ENCODE data around the gene DLG4. TPM values are rescaled to one million over a fixed set of nuclear protein-coding genes. Genes with fewer than 3 reads are reported as not detected.
A peak's percentile ranks its signal among the peaks of the same experiment; 100 is the strongest.

Gene DLG4
- total RNA-seq, 1 experiment from 2014 or later = 59.7 TPM

GRCh38 chr17:7146115-7146514, 73.5 kb downstream of the DLG4 start:
- DNase-seq (ENCODE audit: low spot score) = no peak
- no peak for TF ChIP-seq ETV6 (CRISPR knock-in tag; IDR thresholded peaks at IDR 0.05)
- no peak for TF ChIP-seq FOXK1 (CRISPR knock-in tag; IDR thresholded peaks at IDR 0.05)
- no peak for TF ChIP-seq ZNF138 (CRISPR knock-in tag; conservative IDR thresholded peaks at IDR 0.05)
- TF ChIP-seq ZNF396 (CRISPR knock-in tag; IDR thresholded peaks at IDR 0.05; ENCODE audit: borderline replicate concordance) = no peak
- no peak for TF ChIP-seq E2F4 (CRISPR knock-in tag; IDR thresholded peaks at IDR 0.05; ENCODE audit: borderline replicate concordance, low read depth)
- no peak for TF ChIP-seq ATF6 (CRISPR knock-in tag; IDR thresholded peaks at IDR 0.05)
- TF ChIP-seq, protein P1, sequence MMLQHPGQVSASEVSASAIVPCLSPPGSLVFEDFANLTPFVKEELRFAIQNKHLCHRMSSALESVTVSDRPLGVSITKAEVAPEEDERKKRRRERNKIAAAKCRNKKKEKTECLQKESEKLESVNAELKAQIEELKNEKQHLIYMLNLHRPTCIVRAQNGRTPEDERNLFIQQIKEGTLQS (CRISPR knock-in tag; conservative IDR thresholded peaks at IDR 0.05) = no peak
- TF ChIP-seq NR2C2 (CRISPR knock-in tag; IDR thresholded peaks at IDR 0.05) = no peak
- TF ChIP-seq SMAD3 (CRISPR knock-in tag; IDR thresholded peaks at IDR 0.05; ENCODE audit: borderline replicate concordance) = no peak
- TF ChIP-seq, protein P2, sequence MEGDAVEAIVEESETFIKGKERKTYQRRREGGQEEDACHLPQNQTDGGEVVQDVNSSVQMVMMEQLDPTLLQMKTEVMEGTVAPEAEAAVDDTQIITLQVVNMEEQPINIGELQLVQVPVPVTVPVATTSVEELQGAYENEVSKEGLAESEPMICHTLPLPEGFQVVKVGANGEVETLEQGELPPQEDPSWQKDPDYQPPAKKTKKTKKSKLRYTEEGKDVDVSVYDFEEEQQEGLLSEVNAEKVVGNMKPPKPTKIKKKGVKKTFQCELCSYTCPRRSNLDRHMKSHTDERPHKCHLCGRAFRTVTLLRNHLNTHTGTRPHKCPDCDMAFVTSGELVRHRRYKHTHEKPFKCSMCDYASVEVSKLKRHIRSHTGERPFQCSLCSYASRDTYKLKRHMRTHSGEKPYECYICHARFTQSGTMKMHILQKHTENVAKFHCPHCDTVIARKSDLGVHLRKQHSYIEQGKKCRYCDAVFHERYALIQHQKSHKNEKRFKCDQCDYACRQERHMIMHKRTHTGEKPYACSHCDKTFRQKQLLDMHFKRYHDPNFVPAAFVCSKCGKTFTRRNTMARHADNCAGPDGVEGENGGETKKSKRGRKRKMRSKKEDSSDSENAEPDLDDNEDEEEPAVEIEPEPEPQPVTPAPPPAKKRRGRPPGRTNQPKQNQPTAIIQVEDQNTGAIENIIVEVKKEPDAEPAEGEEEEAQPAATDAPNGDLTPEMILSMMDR (IDR thresholded peaks at IDR 0.05) = no peak
- no peak for TF ChIP-seq FOXP1 (CRISPR knock-in tag; IDR thresholded peaks at IDR 0.05; ENCODE audit: borderline replicate concordance)
- TF ChIP-seq SMAD4 (CRISPR knock-in tag; IDR thresholded peaks at IDR 0.05) = no peak
- TF ChIP-seq, protein P3, sequence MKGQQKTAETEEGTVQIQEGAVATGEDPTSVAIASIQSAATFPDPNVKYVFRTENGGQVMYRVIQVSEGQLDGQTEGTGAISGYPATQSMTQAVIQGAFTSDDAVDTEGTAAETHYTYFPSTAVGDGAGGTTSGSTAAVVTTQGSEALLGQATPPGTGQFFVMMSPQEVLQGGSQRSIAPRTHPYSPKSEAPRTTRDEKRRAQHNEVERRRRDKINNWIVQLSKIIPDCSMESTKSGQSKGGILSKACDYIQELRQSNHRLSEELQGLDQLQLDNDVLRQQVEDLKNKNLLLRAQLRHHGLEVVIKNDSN (CRISPR knock-in tag; IDR thresholded peaks at IDR 0.05) = no peak
- no peak for TF ChIP-seq GRHL2 (CRISPR knock-in tag; IDR thresholded peaks at IDR 0.05; ENCODE audit: insufficient replicate concordance, severe bottlenecking)
- TF ChIP-seq ZNF232 (CRISPR knock-in tag; IDR thresholded peaks at IDR 0.05) = no peak
- TF ChIP-seq ZNF317 (CRISPR knock-in tag; IDR thresholded peaks at IDR 0.05; ENCODE audit: borderline replicate concordance, low read depth) = no peak
- no peak for TF ChIP-seq SOX15 (CRISPR knock-in tag; IDR thresholded peaks at IDR 0.05)
- TF ChIP-seq RELA (CRISPR knock-in tag; IDR thresholded peaks at IDR 0.05; ENCODE audit: borderline replicate concordance) = no peak
- TF ChIP-seq MXD4 (CRISPR knock-in tag; IDR thresholded peaks at IDR 0.05; ENCODE audit: borderline replicate concordance) = no peak
- TF ChIP-seq, protein P4, sequence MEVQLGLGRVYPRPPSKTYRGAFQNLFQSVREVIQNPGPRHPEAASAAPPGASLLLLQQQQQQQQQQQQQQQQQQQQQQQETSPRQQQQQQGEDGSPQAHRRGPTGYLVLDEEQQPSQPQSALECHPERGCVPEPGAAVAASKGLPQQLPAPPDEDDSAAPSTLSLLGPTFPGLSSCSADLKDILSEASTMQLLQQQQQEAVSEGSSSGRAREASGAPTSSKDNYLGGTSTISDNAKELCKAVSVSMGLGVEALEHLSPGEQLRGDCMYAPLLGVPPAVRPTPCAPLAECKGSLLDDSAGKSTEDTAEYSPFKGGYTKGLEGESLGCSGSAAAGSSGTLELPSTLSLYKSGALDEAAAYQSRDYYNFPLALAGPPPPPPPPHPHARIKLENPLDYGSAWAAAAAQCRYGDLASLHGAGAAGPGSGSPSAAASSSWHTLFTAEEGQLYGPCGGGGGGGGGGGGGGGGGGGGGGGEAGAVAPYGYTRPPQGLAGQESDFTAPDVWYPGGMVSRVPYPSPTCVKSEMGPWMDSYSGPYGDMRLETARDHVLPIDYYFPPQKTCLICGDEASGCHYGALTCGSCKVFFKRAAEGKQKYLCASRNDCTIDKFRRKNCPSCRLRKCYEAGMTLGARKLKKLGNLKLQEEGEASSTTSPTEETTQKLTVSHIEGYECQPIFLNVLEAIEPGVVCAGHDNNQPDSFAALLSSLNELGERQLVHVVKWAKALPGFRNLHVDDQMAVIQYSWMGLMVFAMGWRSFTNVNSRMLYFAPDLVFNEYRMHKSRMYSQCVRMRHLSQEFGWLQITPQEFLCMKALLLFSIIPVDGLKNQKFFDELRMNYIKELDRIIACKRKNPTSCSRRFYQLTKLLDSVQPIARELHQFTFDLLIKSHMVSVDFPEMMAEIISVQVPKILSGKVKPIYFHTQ (CRISPR knock-in tag; IDR thresholded peaks at IDR 0.05) = no peak
- ATAC-seq = peak; percentile 52
- Mint-ChIP-seq H3K9me3 (no peaks in the 10 kb centered on the region), H3K27ac (peak overlapping the region; percentile 76), H3K27me3 (ENCODE audit: low read depth) (no peaks in the 10 kb centered on the region; the same call in none of the 2 replicates), H3K4me1 (peaks cover 31% of the 10 kb centered on the region), H3K4me3 (peak overlapping the region; percentile 12; the same call in 1 of the 2 replicates), H3K36me3 (no peaks in the 10 kb centered on the region)
- ChIA-PET CTCF (interaction anchor here (0.6 to 4.3 kb wide), 17 partner anchors 10 to 1092 kb away, joined by 3 to 30 read pairs (median 4); partner anchors contain the start of gene ASGR2), POLR2A (interaction anchor here (0.6 to 0.9 kb wide), 3 partner anchors 62 to 649 kb away, joined by 3 read pairs; no protein-coding TSS in a partner anchor)
